Tibial nerve (tissue), 4 donors: ENCODE data around the gene PLXNB2. TPM values are rescaled to one million over a fixed set of nuclear protein-coding genes. Genes with fewer than 3 reads are reported as not detected.

Experiments used
- DNase-seq, 2 donors: peaks; one replicate each; pipeline ENCODE4 v3.0.0-alpha.2; 2019; ENCODE audit warnings: low spot score in 2 of 2
- H3K27ac ChIP-seq, 4 donors: fragments of 200-600 bp; sonication (generic) in 3 of 4; one replicate each; pipeline ENCODE4 v1.5.1; 2017 to 2019; ENCODE audit warnings: mild to moderate bottlenecking in 1 of 4
- H3K27me3 ChIP-seq, 2 donors: fragments of 200-600 bp; sonication (generic) in 1 of 2; one replicate each; pipeline versions ENCODE4 v1.5.1 to v1.6.0; 2017 to 2019
- H3K36me3 ChIP-seq, 3 donors: fragments of 200-600 bp; sonication (generic); one replicate each; pipeline ENCODE4 v1.5.1; 2018 to 2019
- H3K4me1 ChIP-seq, 4 donors: fragments of 200-600 bp; sonication (generic) in 3 of 4; one replicate each; pipeline ENCODE4 v1.5.1; 2017 to 2019
- H3K4me3 ChIP-seq, 4 donors: fragments of 200-600 bp; sonication (generic) in 3 of 4; one replicate each; pipeline ENCODE4 v1.5.1; 2017 to 2019; ENCODE audit warnings: mild to moderate bottlenecking in 1 of 4, moderate library complexity in 1 of 4
- H3K9me3 ChIP-seq, 4 donors: fragments of 200-600 bp; sonication (generic) in 3 of 4; one replicate each; pipeline ENCODE4 v1.5.1; 2017 to 2019
- CTCF ChIP-seq, 5 experiments: fragments of 200-600 bp in 3 of 5; fragments of 450-650 bp in 2 of 5; sonication (generic) in 3 of 5; IDR thresholded peaks; one replicate each; pipeline ENCODE4 v1.5.1; 2016 to 2019; ENCODE audit warnings: antibody characterized with exemption in 5 of 5, mild to moderate bottlenecking in 3 of 5, moderate library complexity in 2 of 5
- EP300 ChIP-seq, 2 donors: sonication (generic); formaldehyde crosslinking; IDR thresholded peaks; one replicate each; pipeline ENCODE4 v1.6.1; 2017; ENCODE audit warnings: antibody characterized with exemption in 2 of 2, mild to moderate bottlenecking in 1 of 2
- POLR2A ChIP-seq, 2 donors: fragments of 450-650 bp; IDR thresholded peaks; one replicate each; pipeline ENCODE4 v1.6.1; 2017; ENCODE audit warnings: antibody characterized with exemption in 2 of 2, mild to moderate bottlenecking in 2 of 2, moderate library complexity in 2 of 2
- WGBS, 2 donors: methylation state at CpG; one replicate each; pipeline ENCODE4 v1.1.5; 2018; 5-methylcytosine and 5-hydroxymethylcytosine counted together
- total RNA-seq, 4 donors: library from RNA; depleted of rRNA; stranded (reverse); fragments of >200 nt; gene quantifications; one replicate each; pipeline ENCODE4 v1.1.0, GENCODE V29; 2016

The PLXNB2 gene
- total RNA-seq, 4 donors from 2014 or later = 135 to 193 (median 165) TPM

- Histone ChIP-seq H3K36me3 (peaks cover 0 to 85% (median 7%) of the 10 kb centered on the region in 3 donors), H3K4me1 (no peaks in the 10 kb centered on the region), H3K4me3 (no peak overlapping the region), H3K27ac (no peak overlapping the region), H3K27me3 (no peaks in the 10 kb centered on the region), H3K9me3 (no peaks in the 10 kb centered on the region)
- no peak for TF ChIP-seq POLR2A (IDR thresholded peaks at IDR 0.05)
- DNase-seq = no peak
- 91 to 93% methylated on average over 14 to 16 of the region's 16 CpGs for WGBS, 2 donors
Measured at GRCh38 chr22:50229370-50229769, 78.1 kb downstream of the PLXNB2 start.

DNA sequence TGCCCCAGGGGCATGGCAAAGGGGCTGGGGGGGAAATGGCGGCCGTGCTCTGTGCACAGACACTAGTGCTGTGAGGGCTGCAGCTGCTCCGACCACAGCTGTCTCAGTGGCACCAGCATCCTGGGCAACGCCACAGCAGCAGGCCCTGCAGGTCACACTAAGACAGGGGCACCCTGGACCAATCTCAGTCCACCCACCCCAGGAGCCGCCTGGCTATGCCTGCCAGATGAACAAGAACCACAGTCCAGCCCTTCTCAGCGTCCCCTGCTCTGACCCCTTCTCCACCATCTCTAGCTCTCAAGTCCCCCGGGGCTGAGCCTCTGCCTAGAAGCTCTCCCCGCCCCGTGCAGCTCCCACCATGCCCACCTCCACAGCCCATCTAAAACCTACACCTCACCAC, 79.1 kb downstream of the PLXNB2 start:
- H3K4me1 ChIP-seq = no peaks in the 10 kb centered on the region
- no peaks in the 10 kb centered on the region for H3K27me3 ChIP-seq
- 87 to 89% methylated on average over 8 to 9 of the region's 9 CpGs for WGBS, 2 donors
- H3K27ac ChIP-seq = no peak overlapping the region
- peaks cover 0 to 91% (median 7%) of the 10 kb centered on the region in 3 donors for H3K36me3 ChIP-seq
- H3K4me3 ChIP-seq = no peak overlapping the region
- DNase-seq = no peak
- H3K9me3 ChIP-seq = no peaks in the 10 kb centered on the region
- TF ChIP-seq EP300 (IDR thresholded peaks at IDR 0.05) = no peak
- no peak for TF ChIP-seq CTCF (IDR thresholded peaks at IDR 0.05)
- TF ChIP-seq POLR2A (IDR thresholded peaks at IDR 0.05) = no peak

GRCh38 chr22:50227579-50228215, 79.7 kb downstream of the PLXNB2 start:
- Histone ChIP-seq H3K4me1 (no peaks in the 10 kb centered on the region), H3K9me3 (no peaks in the 10 kb centered on the region), H3K27me3 (no peaks in the 10 kb centered on the region), H3K27ac (no peak overlapping the region), H3K36me3 (peaks cover 0 to 91% (median 12%) of the 10 kb centered on the region in 3 donors), H3K4me3 (no peak overlapping the region)
- DNase-seq = no peak
- no peak for TF ChIP-seq CTCF (IDR thresholded peaks at IDR 0.05)
- no peak for TF ChIP-seq POLR2A (IDR thresholded peaks at IDR 0.05)
- TF ChIP-seq EP300 (IDR thresholded peaks at IDR 0.05) = no peak
- 93 to 95% methylated on average over 18 to 21 of the region's 25 CpGs for WGBS, 2 donors

DNA sequence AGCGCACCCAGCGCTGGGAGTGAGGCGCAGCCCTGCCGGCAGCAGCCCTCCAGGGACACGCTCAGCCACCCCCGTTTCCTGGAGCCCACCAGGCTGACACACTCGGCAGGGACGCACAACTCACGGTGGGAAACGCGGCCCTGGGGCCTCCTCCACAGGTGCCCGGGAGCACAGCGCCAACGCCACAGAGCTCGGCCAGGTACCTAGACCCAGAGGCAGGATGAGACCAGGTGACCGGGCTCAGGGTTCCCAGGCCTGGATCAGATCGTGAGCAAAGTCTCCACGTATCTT, 80.6 kb downstream of the PLXNB2 start:
- H3K9me3 ChIP-seq = no peaks in the 10 kb centered on the region
- WGBS, 2 donors = 86 to 91% methylated on average over 10 to 18 of the region's 18 CpGs
- H3K36me3 ChIP-seq = peaks cover 0 to 91% (median 21%) of the 10 kb centered on the region in 3 donors
- no peaks in the 10 kb centered on the region for H3K27me3 ChIP-seq
- DNase-seq = no peak
- H3K4me3 ChIP-seq = no peak overlapping the region
- TF ChIP-seq POLR2A (IDR thresholded peaks at IDR 0.05) (no peak), EP300 (IDR thresholded peaks at IDR 0.05) (no peak), CTCF (IDR thresholded peaks at IDR 0.05) (no peak)
- no peaks in the 10 kb centered on the region for H3K4me1 ChIP-seq
- H3K27ac ChIP-seq = no peak overlapping the region

DNA sequence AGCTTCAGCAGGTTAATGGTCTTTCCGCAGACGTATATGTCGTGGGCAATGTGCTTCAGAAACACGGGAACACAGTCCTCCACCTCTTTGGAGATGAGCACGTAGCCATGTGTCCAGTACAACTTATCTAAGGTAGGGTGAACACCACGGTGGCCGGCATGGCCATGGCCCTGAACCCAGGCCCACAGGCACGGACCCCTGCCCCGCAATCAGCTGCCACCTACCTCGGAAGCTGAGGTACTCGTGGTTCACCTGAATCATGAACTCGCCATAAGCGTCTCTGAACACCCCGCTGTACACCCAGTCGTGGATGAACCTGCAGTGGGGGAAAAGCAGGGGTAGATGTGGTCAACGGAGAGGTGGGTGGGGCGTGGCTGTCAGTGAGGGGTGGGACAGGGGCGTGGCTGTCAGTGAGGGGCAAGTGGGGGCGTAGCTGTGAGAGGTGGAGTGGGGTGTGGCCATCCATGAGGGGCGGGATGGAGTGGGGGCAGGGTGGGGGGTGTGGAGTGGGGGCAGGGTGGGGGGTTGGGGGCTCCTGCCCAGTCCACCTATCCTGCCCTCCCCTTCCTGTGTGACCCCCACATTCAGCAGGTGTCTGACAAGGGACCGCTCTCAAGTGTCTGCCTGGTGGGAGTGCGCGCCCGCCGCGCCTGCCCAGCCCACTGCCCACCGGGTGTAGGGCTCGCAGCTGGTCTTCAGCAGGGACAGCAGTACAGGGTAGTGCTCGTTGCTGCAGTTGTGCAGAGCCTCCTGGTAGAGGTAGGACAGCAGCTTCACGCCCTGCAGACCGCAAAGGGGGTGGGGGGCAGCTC, 81.2 kb downstream of the PLXNB2 start:
- no peak for DNase-seq
- 88 to 91% methylated on average over 26 to 27 of the region's 31 CpGs for WGBS, 2 donors
- no peak for TF ChIP-seq CTCF (IDR thresholded peaks at IDR 0.05)

More for the DNA sequence above, 81.2 kb downstream of the PLXNB2 start:
- Histone ChIP-seq H3K4me3 (no peak overlapping the region), H3K27ac (no peak overlapping the region), H3K27me3 (no peaks in the 10 kb centered on the region), H3K4me1 (no peaks in the 10 kb centered on the region), H3K9me3 (no peaks in the 10 kb centered on the region), H3K36me3 (peaks cover 0 to 91% (median 27%) of the 10 kb centered on the region in 3 donors)
